GM15510 (cell line): Measurements from ENCODE around the gene AQP5.

ENCODE experiments used
- POLR2A ChIP-seq: IDR thresholded peaks from 3 replicates; pipeline ENCODE4 v1.6.1; 2011; ENCODE audit warnings: borderline replicate concordance; ENCODE audit not compliant: insufficient read length; ENCODE audit errors: extremely low read depth

The AQP5 gene

DNA sequence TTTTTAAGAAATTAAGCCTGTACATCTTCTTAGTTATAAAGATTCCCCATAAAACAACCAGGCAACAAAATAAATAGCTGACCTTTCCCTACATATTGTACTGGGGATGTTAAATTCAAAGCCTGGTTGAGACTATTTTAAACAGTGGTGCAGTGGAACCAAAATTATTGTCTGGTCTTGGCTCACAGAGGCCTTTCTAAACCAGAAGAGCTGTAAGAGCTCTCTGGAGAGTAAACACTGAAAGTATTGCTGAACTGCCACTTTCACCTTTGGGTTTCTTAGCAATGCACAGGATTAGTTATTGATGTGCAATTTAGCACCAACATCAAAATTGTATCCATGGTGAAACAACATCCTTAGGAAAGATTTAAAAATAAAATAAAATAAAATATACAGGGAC lies 43.0 kb downstream of the AQP5 start:
- no peak for TF ChIP-seq POLR2A

DNA sequence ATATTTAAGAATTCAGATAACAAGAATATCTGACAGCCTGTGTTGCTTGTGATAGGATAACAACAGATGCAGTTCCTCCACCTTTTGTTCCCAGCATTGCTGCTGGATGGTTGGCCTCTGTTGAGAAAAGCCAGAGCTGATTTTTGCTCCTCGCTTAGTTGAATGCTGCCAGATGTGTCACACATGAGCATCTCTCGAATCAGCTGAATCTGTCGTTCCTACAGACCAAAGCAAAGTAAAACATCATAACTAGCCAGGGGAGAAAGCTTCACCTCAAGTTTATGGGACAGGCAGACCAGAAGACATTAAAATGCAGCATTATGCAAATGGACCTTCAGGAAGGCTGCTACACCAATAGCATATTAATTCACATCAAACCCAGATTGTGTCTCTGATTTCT lies 43.5 kb downstream of the AQP5 start:
- TF ChIP-seq POLR2A, result no peak

DNA sequence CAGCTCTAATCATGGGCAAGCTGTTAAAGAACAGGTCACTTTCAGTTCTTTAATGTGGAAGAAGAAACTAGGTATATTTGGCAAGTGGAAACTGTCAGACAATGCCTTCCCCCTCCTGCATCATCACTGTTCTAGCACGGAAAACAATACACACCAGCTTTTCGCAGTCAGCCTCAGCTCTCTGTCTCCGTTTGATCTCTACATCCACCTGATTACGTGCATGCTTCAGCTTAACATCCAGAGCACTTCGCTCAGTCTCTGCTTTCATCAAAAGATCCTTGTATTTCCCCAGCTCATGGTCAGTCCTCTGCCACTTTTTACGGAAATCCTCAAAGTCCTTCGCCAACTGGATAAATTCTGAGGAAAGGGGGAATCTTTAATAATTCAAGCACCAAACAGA lies 44.6 kb downstream of the AQP5 start:
- TF ChIP-seq POLR2A, result no peak

DNA sequence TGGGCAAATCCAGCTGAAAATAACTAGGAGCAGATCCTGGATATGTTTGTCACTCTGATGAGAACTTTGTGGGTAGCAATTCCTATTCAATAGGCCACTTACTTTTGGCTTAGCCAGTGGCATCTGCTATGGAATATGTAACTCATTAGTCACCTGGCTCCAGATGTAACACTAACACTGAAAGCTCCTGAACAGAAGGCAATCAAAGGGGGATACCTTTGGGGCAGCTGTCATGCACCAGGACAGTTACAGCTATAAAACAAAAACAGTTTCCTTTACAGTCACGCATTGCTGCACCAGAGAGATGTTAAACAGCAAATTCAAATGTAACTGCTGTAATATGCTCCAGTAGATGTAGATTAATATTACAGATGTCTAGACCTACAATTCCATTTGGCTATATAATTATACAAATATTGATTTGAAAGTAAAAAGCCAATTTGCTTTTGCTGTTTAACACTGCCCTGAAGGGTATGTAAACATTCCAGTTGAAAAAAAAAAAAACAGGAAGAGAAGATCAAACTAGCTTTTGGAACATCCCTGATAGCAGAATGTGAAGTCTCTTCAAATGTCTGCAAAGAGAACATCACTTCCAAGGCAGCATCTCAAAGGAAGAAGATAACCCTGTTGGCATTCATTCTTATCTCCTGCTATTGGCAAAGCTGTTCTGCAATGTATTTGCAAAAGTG lies 45.2 kb downstream of the AQP5 start:
- no peak for TF ChIP-seq POLR2A

DNA sequence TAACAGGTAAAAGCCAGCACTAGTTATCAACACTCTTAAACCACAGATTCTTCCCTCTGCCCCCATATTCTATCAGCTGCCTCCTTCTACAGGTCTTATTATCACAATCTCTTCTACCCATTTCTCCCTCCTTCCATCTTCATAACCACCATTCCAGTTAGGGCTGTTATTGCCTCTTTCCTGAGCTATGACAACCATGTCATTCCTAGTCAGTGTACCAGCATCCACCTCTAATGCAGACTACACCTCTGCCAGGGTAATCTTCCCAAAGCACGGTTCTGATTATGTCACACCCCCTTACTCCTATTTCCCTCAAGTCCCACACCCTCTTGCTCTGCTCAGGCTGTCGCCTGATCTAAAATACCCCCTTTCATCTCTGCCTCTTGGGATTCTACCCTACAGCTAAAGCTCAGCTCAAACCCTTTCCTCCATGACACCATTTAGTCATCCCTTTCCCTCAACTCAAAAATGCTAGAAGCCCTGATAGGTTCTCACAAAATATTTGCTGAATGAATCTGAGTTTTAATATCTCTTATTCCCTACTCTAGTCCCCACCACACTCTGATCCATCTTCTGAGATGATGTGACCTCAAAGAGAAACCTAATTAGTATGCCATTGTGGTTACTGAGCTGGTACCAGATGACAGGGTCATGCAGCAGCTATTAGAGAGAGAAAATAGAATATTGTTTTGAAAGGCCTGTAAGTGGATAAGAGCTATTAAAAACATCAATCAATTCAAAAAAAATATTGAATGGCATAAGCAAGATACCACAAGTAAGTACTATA lies 51.9 kb downstream of the AQP5 start:
- TF ChIP-seq POLR2A, result no peak

DNA sequence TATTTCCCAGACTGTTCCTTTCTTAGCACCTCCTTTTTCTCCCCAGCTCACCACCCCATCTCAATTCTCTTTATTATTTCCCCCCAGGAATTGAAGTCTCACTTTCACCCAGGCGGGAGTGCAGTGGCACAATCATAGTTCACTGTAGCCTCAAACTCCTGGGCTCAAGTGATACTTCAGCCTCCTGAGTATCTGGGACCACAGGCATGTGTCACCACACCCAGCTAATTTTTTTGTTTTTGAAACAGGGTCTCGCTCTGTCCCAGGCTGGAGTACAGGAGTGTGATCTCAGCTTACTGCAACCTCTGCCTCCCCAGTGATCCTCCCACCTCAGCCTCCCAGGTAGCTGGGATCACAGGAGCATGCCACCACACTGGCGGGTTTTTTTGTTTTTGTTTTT lies 52.7 kb downstream of the AQP5 start:
- TF ChIP-seq POLR2A, result no peak
